ENCODE measurements around the gene SH3PXD2B. TPM values are rescaled to one million over a fixed set of nuclear protein-coding genes. Genes with fewer than 3 reads are reported as not detected.

The SH3PXD2B gene
- total RNA-seq, 1 donor from 2014 or later, result 30.9 TPM

DNA sequence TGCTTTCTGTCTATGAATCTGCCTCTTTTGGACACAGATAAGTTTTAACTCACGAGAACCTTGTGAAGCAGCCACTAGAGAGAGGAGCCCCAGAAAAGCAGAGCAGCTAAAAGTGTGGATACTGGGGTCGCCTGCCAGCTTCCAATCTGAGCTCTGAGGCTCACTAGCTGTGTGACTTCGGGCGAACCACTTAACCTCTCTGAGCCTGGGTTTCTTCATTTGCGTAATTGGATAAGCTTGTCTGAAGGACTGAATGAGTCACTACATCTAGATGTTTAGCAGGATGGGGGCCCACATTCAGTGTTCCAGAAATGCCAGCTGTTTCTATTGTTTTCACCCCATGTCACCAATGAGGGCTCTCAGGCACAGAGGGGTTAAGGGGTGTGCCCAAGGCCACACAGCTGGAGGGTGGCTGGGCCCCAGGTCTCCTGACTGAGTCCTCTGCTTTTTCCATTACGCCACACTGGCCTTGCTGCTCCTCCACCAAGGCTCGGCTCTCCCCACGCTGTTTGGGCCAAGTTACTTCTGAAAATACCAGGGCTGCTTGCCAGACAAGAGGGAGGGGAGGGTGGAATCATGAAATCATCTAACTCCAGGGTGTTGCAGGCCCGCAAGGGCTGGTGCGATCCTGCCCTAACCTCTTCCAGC, 36.2 kb downstream of the SH3PXD2B start:
- Histone ChIP-seq H3K4me3 (no peak overlapping the region), H3K27ac (peak overlapping the region; percentile 98), H3K9me3 (no peaks in the 10 kb centered on the region), H3K27me3 (no peaks in the 10 kb centered on the region), H3K4me1 (peaks cover 87% of the 10 kb centered on the region), H3K36me3 (no peaks in the 10 kb centered on the region)
- peak in 1 of 2 donors; percentile 99 for DNase-seq (ENCODE audit: extremely low spot score in 2 of 2)
- TF ChIP-seq POLR2AphosphoS5 (IDR thresholded peaks at IDR 0.05; ENCODE audit: insufficient read depth in 1 of 2, low read depth in 1 of 2), result peak; percentile 93 to 97
- TF ChIP-seq, protein P1, sequence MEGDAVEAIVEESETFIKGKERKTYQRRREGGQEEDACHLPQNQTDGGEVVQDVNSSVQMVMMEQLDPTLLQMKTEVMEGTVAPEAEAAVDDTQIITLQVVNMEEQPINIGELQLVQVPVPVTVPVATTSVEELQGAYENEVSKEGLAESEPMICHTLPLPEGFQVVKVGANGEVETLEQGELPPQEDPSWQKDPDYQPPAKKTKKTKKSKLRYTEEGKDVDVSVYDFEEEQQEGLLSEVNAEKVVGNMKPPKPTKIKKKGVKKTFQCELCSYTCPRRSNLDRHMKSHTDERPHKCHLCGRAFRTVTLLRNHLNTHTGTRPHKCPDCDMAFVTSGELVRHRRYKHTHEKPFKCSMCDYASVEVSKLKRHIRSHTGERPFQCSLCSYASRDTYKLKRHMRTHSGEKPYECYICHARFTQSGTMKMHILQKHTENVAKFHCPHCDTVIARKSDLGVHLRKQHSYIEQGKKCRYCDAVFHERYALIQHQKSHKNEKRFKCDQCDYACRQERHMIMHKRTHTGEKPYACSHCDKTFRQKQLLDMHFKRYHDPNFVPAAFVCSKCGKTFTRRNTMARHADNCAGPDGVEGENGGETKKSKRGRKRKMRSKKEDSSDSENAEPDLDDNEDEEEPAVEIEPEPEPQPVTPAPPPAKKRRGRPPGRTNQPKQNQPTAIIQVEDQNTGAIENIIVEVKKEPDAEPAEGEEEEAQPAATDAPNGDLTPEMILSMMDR (IDR thresholded peaks at IDR 0.05), result no peak
- intact Hi-C loops (cut with DNase I), result no loop called here

- no peak overlapping the region for H3K4me3 ChIP-seq
- no peaks in the 10 kb centered on the region for H3K36me3 ChIP-seq
- DNase-seq (ENCODE audit: extremely low spot score in 2 of 2), result no peak
- H3K27ac ChIP-seq, result peak overlapping the region; percentile 98
- H3K4me1 ChIP-seq, result peaks cover 87% of the 10 kb centered on the region
- TF ChIP-seq, protein P1 (IDR thresholded peaks at IDR 0.05), result no peak
- TF ChIP-seq POLR2AphosphoS5 (IDR thresholded peaks at IDR 0.05; ENCODE audit: insufficient read depth in 1 of 2, low read depth in 1 of 2) (no peak), POLR2A (IDR thresholded peaks at IDR 0.05) (peak in 1 of 2 donors; percentile 2)
- intact Hi-C loops (cut with DNase I), result no loop called here
- no peaks in the 10 kb centered on the region for H3K27me3 ChIP-seq
- H3K9me3 ChIP-seq, result no peaks in the 10 kb centered on the region
Measured at GRCh38 chr5:172417130-172417841, 37.0 kb downstream of the SH3PXD2B start.

DNA sequence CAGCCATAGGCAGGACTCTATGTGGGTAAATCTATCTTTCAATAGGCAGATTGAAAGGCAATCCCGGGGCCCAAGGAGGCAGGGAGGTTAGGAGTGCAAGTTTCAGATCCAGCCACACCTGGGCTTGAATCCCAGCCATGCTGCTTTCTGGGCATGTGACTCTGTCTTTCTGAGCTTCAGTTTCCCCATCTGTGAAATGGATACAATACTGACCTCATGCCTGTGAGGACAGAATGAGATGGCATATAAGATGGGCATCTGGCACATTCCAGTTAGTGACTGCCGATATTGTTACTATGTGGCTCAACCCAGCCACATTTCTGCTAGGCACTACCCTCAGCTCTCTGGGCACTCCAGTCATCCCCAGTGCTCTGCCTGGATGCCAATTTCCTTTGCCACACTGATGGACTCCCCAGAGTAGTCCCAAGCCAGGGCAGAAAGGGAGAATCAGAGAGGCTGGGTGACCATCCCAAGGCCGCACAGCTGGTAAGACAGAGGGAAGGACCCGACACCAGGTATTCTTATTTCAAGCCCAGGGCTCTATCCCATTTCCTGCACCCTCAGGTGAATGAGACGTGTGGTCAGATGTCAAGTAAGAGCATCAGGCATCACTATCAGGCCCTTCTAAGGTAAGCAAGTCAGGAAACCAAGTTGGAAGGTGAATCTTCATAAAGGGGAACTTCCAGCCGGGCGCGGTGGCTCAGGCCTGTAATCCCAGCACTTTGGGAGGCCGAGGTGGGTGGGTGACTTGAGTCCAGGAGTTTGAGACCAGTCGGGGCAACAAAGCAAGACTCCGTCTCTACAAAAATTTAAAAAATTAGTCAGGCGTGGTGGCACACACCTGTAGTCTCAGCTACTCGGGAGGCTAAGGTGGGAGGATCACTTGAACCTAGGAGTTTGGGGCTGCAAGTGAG, 38.7 kb downstream of the SH3PXD2B start:
- H3K9me3 ChIP-seq, result no peaks in the 10 kb centered on the region
- peak overlapping the region; percentile 98 for H3K27ac ChIP-seq
- H3K4me1 ChIP-seq, result peaks cover 89% of the 10 kb centered on the region
- peak in 1 of 2 donors; percentile 16 for TF ChIP-seq POLR2AphosphoS5 (IDR thresholded peaks at IDR 0.05; ENCODE audit: insufficient read depth in 1 of 2, low read depth in 1 of 2)
- TF ChIP-seq, protein P1 (IDR thresholded peaks at IDR 0.05), result no peak
- intact Hi-C loops (cut with DNase I), result no loop called here
- no peaks in the 10 kb centered on the region for H3K27me3 ChIP-seq
- DNase-seq (ENCODE audit: extremely low spot score in 2 of 2), result peak in 1 of 2 donors; percentile 86
- no peaks in the 10 kb centered on the region for H3K36me3 ChIP-seq
- no peak overlapping the region for H3K4me3 ChIP-seq

GRCh38 chr5:172414531-172415361, 39.6 kb downstream of the SH3PXD2B start:
- peak overlapping the region; percentile 98 for H3K27ac ChIP-seq
- DNase-seq (ENCODE audit: extremely low spot score in 2 of 2), result peak in 1 of 2 donors; percentile 89
- peak; percentile 67 to 70 for TF ChIP-seq POLR2AphosphoS5 (IDR thresholded peaks at IDR 0.05; ENCODE audit: insufficient read depth in 1 of 2, low read depth in 1 of 2)
- TF ChIP-seq, protein P1 (IDR thresholded peaks at IDR 0.05), result no peak
- H3K9me3 ChIP-seq, result no peaks in the 10 kb centered on the region
- H3K4me1 ChIP-seq, result peaks cover 89% of the 10 kb centered on the region
- no peaks in the 10 kb centered on the region for H3K36me3 ChIP-seq
- no peak overlapping the region for H3K4me3 ChIP-seq
- H3K27me3 ChIP-seq, result no peaks in the 10 kb centered on the region
- intact Hi-C loops (cut with DNase I), result no loop called here

Measured in vagina (tissue), 2 donors.